ENCODE measurements around the gene PSMC3.
A peak's percentile ranks its signal among the peaks of the same experiment; 100 is the strongest.

Gene PSMC3

DNA sequence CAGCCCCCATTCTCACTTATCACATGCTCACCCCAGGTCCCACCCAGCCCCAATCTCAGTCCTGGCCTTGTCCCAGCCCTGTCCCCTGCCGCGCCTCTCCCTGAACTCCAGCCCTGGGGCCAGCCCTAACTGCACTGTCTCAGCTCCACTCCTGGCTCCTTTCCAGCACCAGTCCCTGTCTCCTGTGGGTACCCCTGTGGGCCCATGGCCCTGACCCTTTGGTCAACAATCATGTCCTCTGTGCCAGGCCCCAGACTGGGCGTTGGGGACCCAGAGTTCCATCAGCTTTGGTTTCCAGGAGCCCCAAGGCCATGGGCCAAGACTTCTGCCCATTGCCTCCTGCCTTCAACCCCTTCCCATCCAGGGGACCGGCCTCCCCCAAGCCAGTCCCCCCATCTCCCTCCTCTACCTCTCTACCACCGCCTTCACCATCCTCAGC is 48.6 kb downstream of the PSMC3 start:
- DNase-seq, result no peak

DNA sequence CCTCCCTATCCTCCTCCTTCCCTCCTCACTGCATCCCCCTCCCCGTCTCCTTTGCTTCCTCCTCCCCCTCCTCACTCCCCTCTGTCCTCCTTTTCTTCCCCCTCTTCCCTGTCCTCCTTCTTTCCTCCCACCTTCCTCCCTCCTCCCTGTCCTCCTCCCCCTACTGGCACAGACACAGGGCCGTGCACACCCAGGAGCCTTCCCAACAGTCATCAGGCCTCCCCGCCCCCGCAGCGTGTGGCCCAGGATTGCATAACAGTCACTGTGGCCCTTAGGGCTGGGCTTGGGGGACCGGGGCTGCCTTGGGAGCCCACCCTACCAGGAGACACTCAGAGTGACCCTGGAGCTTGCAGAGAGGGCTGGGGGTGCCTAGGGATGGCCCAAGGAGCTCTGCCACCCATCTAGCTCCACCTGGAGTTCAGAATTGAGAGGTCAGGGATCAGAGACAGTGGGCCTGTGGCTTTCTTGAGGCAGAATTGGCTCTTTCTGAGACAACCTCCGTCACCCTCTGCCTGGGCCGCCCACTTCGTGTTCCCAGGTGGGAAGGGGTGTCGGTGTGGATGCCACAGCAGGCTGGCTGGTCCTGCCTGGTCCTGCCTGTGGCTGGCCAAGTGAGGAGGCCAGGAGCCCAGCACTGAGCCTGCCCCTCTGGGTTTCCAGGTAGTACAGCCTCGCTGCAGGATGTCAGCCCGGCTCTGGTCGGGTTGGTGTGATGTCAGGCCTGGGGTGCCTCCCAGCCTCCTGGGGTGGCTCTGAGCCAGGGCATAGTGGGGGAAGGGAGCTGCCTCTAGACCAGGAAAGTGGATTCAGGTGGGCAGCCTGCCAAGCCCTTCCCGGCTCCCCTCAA is 49.5 kb downstream of the PSMC3 start:
- peak in 2 of 58 donors; percentile 24 to 33 for DNase-seq

DNA sequence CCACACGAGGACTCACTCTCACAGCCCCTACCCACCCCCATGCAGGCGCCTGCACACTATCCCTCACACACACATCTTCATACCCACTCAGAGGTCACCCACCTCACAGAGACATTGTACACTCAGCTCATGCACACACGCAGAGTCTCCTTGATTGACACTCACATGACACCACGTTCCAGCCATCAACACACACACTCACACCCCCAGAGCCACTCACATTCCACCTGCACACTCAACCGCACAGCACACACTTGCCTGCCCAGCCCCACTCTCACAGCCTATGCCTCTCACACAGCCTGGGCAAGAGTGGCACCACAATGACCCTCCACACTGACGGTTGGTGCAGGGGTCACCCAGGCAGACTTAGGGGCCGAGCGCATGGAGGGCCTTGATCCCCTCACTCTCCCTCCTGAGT is 50.1 kb downstream of the PSMC3 start:
- DNase-seq, result no peak

DNA sequence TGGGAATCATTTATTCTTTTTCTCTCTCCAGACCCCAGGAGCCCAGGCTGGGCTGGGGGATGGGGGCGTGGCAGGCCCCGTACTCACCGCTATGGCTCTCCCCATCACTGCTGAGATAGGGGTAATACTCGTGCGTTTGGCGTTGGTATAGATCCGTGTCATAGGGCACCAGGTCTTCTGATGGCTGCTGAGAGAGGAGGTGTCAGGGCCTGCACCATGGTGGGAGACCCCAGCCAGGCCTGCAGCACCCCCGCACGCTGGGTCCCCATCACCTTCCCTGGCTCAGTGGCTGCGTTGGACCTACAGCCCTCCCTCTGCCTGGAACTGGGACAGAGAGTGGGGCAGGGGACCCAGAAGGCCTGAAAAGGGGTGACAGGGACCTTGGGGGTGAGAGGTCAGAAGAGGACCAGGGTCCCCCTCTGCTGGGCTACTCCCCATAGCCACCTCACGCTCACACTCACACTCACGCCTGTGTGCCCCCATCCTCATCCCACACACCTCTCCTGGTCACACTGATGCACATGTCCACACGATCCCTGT is 50.6 kb downstream of the PSMC3 start:
- DNase-seq, result no peak

DNA sequence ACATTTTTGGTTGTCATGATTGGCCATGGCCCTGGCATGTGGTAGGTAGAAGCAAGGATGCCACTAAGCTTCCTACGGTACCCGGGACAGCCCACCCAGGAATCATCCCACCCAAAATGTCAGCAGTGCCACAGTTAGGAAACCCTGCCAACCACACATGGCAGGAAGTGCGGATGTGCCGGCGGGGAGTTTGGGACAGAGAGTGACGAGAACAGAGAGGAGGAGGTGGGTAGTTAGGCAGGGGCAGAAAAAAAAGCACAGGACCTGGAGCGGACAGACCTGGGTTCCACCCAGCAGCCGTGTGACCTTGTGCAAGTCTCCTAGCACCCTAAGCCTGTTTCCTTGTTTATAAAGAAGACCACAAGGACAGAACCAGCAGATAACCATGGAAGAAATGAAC is 51.2 kb downstream of the PSMC3 start:
- no peak for DNase-seq

DNA sequence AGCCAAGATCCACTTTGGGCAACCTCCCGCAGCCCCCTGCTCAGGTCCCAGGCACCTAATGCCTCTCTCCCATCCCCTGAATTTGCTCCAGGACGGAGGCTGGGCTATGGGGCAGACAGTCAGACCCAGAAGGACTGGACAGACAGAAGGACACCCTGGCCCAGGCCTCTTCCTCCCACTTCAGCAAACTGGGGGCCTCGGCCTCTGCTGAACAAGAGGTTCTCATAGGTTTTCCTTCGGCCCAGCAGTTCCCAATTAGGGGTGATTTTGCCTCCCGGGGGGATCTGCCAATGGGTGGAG is 51.6 kb downstream of the PSMC3 start:
- no peak for DNase-seq

DNA sequence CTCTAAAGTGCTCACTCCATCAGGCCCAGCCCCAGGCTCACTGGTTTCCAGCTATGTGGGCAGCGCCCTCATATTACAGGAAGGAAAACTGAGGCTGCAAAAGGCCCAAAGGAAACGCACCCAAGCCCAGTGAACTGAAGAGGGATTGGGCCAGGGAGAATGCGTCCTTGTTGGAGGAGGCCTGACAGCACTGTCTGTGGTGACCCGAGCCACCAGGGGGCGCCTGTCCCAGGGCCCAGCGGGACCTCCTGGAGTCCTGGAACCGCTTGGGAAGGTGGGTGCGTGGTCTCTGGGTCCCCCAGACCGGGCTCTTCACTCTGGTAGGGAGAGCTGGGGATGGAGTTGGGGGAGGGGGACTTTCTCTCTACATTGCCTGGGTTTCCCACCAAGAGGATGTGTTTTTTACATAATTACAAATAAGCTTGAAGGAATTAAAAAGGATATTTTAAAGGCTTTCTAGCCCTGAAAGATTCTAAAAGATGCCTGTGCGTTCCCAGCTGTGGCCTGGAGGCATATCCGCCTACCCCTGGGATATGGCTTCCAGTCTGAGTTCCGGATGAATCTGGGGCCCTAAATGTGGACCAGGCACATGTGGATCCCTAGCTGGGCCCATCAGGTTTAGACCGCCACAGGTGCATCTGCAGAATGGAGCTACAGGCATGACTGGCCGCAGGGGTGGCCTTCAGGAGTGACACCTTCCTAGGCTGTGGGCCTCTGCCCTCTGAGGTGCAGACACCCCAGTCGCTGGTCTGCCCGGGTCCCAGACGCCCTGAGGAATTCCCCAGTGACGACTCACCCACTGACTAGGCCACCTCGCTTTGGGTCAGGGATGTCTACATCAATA is 52.1 kb downstream of the PSMC3 start:
- DNase-seq, result peak in 47 of 58 donors; percentile 9 to 82 (median 48)

DNA sequence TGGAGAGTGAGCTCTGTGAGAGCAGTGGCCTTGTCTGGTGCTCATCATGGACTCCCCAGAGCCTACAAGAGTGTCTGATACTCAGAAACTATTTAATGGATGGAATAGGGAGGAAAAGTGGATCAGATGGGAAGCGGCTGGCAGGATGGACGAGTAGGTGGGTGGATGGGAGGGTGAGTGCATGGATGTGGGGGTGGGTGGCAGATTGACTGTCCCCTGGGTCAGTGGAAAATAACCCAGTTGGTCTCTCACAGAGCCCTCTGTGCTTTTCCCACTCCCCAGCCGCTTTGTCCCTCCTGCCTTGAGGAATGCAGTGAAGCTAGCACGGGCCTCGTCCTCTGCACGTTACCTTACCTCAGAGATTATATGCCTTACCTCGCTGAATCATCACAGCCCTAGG is 53.8 kb downstream of the PSMC3 start:
- no peak for DNase-seq

DNA sequence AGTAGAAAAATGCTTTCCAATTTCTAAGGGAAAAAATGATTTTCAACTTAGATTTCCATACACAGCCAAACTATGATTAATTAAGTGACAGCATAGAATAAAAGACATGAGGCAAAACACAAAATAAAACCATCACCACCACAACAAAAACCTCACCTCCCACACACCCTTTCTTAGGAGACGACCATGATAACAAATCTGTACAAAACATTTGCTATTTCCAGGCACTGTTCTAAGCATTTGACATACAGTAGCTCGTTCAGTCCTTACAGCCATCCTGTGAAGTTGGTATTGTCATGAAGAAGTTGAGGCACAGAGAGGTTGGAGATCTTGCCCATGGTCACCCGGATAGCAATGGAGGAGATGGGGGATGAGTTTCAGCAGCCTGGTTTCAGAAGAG is 56.6 kb downstream of the PSMC3 start:
- DNase-seq, result no peak

Measured in anterior cingulate cortex (tissue), 58 donors.